HG03159 (cell line): Measurements from ENCODE around the gene GAB2.

Experiments used
- ATAC-seq: cut with Tn5 transposase; IDR thresholded peaks from one replicate; pipeline ENCODE4 v1.9.1; 2021; ENCODE audit warnings: mild to moderate bottlenecking, moderate library complexity; ENCODE audit not compliant: unreplicated experiment

Gene GAB2

GRCh38 chr11:78344676-78345075 lies 72.9 kb downstream of the GAB2 start:
- ATAC-seq = no peak

GRCh38 chr11:78344094-78344493 lies 73.5 kb downstream of the GAB2 start:
- ATAC-seq = no peak

- ATAC-seq = no peak
These were observed 74.3 kb downstream of the GAB2 start for GRCh38 chr11:78343303-78343702.

- ATAC-seq = no peak
These were observed 75.8 kb downstream of the GAB2 start for GRCh38 chr11:78341841-78342240.

- ATAC-seq = no peak
These were observed 77.1 kb downstream of the GAB2 start for GRCh38 chr11:78340530-78340929.

- no peak for ATAC-seq
These were observed 77.7 kb downstream of the GAB2 start for GRCh38 chr11:78339945-78340344.

GRCh38 chr11:78339483-78339882 lies 78.1 kb downstream of the GAB2 start:
- no peak for ATAC-seq

GRCh38 chr11:78338702-78339101 lies 78.9 kb downstream of the GAB2 start:
- no peak for ATAC-seq

- ATAC-seq = no peak
These were observed 79.5 kb downstream of the GAB2 start for GRCh38 chr11:78338138-78338537.

GRCh38 chr11:78337554-78337924 lies 80.1 kb downstream of the GAB2 start:
- no peak for ATAC-seq

GRCh38 chr11:78336877-78337553 lies 80.6 kb downstream of the GAB2 start:
- no peak for ATAC-seq

- ATAC-seq = no peak
These were observed 83.5 kb downstream of the GAB2 start for GRCh38 chr11:78334109-78334508.

GRCh38 chr11:78332872-78333271 lies 84.7 kb downstream of the GAB2 start:
- no peak for ATAC-seq

- ATAC-seq = no peak
These were observed 85.3 kb downstream of the GAB2 start for GRCh38 chr11:78332174-78332866.

GRCh38 chr11:78331711-78332110 lies 85.9 kb downstream of the GAB2 start:
- no peak for ATAC-seq

- ATAC-seq = no peak
These were observed 87.3 kb downstream of the GAB2 start for GRCh38 chr11:78330361-78330760.

- ATAC-seq = no peak
These were observed 89.7 kb downstream of the GAB2 start for GRCh38 chr11:78327945-78328344.

- ATAC-seq = no peak
These were observed 92.3 kb downstream of the GAB2 start for GRCh38 chr11:78325274-78325781.

GRCh38 chr11:78323363-78323762 lies 94.3 kb downstream of the GAB2 start:
- ATAC-seq = no peak

GRCh38 chr11:78319453-78319955 lies 98.1 kb downstream of the GAB2 start:
- no peak for ATAC-seq

GRCh38 chr11:78318321-78319114 lies 99.1 kb downstream of the GAB2 start:
- ATAC-seq = no peak
